ENCODE results near the gene PDE4B.
"Not testable (repeated sequence)": the region's sequence is repeated elsewhere in the genome, so short reads cannot be mapped to it uniquely, and the experiment has no call there.

PDE4B gene

DNA sequence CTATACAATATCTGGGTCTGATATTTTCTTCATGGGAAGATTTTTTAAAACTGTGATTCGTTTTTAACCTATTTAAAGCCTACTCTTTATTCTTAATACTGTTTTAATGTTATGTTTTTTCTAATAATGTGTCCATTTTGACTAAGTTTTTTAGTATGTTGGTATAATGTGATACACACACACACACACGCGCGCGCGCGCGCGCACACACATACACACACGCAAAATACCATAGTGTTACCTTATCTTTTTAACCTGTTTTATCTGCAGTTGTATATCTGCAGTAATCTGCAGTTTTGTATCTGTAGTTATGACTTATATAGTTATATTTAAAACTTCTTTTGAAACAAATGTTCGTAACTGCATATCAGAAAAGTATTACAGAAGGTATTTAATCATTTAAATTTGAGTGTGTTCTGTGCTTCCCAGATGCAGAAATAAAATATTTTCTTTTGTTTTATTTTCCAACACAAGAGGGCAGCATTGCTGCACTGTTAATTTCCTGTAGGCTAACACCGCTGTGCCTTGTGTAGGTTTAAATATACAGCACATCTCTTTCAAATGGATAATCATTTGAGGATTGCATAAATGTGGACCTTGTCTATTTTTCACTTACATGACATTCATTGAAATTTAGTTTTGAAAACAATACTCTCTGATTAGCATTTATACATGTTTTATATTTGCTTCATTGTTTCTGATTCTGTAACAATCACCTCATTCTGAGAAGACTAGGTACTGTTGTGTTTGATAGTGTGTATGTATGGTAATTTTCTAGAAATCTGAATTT is 166.1 kb downstream of the PDE4B start:
- peak; percentile 65 for DNase-seq

DNA sequence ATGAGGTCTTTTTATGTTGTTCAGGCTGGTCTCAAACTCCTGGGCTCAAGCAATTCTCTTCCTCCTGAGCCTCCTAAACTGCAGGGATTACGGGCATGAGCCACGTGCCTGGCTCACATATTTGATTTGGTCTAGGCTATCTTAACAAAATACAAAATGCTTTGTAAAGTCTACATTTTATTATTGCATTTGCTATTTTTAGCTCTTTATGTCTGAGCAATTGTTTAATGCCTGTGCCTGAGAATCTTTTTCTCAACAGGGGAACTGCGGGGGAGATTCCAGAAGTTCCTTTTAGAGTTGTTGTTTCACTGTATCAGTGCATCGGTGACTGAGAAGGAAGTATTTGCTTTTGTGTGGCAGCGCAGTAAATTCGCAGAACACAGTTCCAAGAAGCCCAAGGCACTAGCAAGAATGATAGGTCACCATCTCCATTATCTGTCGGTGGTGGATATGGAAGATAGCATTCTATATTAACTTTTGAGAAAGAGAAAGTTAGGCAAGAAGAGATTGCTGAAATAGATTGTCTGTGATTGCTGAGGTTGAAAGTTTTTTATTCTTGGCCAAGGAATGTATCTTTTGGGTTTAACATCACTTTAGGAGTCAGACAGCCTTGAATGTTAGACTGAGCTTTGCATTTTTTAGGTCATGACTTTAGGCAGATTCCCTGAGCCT is 167.3 kb downstream of the PDE4B start:
- DNase-seq: no peak

DNA sequence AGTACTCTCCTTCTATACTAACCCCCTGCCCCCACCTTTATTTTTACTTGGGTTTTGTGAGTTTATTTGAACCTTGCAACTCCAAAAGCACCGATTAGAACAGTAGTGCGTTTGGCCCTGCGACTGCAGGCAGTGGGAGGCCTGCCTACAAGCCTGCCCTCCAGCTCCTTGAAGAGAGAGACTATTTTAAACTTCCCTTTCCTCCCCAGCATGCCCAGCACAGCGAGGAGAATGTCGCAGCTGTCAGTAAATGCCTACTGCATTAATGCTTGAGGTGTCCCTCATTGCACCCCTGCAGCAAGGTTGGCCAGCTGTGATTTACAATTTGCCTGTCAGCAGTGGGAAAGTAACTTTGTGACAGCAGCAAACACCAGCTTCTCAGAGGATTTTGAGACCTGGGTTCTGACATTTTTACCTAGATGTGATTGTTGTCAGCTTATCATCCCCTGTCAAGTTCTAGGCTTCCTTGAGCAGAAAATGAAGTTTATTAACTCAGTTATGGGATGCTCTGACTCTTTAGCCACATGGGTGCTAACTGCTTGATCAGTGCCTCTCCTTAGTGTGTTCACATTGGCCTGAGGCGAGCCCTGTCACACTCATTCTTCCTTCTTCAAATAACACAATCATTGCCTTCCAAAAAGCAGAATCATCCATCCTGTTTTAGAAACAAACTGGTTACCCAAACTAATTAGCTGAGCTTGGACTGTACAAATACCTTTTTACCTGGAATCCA is 170.6 kb downstream of the PDE4B start:
- no peak for DNase-seq

DNA sequence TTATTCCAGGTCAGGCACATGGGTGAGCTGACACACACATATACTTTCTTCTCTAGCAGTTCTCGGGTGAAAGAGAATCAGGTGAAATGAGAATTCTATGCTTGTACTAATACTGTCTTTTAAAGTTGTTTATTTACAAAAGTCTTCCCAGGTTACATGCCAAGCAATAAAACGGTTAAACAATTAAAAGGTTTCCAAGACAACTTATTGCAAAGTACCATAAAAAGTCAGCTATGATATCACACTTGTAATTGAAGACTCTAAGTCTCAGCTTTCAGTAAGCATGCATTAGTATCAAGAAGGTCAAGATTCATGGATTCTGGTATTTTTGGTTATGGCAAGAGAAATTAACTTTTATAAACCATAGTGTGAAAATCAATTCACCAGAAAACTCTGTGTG is 171.4 kb downstream of the PDE4B start:
- DNase-seq: no peak

DNA sequence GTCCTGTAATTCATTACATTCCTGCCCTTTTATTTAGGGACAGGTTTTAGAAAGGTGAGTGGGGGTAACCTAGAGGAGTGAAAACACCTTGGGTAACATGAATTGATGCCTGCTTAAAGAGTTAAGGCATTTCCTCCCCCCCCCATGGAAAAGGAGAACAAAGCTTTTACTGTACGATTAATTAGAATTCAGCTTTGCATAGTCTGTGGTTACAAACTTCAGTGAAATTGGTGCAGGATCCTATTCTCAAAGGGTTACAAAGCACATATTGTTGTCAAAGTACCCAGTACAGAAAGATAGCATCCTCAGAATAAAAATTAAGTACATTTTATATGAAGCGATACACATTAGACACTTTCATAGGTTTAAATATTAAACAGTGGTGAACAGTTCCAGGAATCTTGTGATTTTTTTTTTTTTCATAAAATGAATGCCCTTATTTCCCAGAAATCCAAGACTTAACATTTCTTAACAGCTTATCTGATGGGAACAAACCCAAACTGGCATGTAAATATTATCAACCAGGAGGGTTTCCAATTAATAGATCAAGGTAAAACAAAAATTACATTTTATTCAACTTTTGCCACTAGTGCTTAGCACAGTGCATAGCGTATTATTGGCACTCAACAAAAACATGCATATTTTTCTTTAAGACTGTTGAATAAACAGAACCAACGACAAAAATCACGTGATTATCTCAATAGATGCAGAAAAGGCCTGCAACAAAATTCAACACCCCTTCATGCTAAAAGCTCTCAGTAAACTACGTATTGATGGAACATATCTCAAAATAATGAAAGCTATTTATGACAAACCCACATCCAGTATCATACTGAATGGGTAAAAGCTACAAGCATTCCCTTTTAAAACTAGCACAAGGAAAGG is 172.7 kb downstream of the PDE4B start:
- DNase-seq: no peak

DNA sequence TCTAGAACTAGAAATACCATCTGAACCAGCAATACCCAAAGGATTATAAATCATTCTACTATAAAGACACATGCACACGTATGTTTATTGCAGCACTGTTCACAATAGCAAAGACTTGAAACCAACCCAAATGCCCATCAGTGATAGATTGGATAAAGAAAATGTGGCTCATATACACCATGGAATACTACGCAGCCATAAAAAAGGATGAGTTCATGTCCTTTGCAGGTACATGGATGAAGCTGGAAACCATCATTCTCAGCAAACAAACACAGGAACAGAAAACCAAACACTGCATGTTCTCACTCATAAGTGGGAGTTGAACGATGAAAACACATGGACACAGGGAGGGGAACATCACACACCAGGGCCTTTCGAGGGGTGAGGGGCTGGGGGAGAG is 174.8 kb downstream of the PDE4B start:
- DNase-seq: not testable (repeated sequence)

DNA sequence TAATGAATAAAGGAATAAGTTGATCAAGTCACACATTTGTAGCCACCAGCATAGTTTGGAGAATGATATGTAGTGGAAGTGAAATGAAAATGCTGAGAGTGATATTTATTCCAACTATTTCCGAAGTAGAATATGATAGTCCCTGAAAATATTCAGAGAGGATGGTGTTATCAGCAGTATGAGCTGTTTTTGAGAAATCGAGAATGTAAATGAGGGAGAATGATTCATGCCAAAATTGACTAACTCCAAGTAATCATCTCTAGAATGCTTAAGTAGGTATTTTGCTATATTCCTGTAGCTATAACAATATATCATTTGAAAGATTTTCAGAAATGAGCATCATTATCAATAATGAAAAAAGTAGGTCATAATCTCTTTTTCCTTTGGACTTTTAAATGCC is 178.9 kb downstream of the PDE4B start:
- DNase-seq: no peak

DNA sequence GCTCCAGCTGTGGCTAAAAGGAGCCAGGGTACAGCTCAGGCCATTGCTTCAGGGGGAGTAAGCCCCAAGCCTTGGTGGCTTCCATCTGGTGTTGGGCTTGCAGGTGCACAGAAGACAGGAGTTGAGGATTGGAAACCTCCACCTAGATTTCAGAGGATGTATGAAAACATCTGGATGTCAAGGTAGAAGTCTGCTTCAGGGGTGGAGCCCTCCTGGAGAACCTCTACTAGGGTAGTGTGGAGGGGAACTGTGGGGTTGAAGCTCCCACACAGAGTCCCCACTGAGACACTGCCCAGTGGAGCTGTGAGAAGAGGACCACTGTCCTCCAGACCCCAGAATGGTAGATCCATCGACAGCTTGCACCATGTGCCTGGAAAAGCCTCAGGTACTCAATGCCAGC is 183.0 kb downstream of the PDE4B start:
- no peak for DNase-seq

DNA sequence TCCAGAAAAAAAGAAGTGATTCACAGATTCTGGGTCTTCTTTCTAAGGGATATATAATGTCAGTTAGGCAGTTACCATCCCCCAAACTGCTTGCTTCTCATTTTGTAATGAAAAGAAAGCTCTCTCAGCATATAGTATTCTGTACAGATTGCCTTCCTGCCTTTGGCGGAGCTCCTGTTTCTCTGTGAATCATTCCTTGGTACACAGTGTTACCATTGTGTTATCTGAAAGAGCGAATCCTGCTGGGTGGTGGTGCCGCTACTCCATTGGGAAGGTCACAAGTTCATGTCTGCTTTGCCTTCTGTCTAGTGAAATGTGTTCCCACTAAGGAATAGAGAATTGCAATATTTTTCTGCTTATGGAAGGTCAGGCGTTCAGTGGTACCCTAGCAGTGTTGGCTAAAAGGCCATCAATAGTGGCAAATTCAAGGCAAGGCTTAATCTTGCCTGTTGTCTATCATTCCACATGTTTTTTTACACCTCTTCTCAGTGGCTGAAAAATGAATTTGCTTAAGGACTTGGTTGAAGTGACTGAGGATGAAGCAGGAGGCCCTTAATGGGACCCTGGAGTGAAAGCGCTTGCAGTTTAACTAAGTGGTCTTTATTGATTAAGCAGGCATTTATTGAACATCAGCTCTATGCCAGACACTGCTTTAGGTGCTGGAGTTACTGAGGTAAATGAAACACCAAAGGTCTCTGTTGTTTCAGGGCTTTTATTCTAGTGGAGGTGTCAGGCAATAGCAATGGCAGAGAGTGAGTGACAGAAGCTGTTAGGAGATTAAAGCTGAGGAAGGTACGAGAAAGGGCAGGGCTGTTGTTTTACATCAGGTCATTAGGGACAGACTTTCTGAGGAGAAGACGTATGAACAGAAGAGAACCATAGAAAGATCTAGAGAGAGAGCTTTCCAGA is 186.7 kb downstream of the PDE4B start:
- no peak for DNase-seq

DNA sequence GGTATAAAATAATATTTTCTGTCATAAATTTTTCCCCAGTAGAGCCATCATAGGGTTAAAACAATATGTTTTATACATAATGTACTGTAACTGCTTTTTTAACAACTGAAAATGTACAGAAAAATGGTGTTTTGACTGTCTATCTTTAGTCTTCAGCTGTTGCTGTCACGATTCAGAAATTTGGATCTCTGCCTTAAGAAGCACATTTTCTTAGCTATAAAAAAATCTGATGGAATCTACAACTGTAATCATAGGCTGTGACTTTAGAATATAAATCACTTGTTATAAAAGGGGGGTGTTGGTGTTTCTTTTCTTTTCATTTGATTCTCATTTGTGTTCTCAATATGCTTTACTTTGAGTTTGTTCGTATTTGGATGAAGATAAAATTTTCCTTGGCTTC is 187.5 kb downstream of the PDE4B start:
- DNase-seq: no peak

DNA sequence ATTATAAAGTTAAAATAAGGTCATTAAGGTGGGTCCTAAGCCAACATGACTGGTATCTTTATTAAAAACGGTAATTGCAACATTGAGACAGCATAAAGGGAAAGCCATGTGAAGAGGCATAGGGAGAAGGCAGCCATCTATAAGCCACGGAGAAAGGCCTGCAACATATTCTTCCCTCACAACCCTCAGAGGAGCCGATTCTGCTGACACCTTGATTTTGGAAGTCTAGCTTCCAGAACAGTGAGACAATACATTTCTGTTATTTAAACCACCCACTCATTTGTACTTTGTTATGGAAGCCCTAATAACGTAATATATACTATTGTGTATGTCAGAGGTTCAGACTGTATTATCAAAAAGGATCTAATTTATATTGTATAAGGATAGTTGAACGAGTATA is 190.8 kb downstream of the PDE4B start:
- no peak for DNase-seq

DNA sequence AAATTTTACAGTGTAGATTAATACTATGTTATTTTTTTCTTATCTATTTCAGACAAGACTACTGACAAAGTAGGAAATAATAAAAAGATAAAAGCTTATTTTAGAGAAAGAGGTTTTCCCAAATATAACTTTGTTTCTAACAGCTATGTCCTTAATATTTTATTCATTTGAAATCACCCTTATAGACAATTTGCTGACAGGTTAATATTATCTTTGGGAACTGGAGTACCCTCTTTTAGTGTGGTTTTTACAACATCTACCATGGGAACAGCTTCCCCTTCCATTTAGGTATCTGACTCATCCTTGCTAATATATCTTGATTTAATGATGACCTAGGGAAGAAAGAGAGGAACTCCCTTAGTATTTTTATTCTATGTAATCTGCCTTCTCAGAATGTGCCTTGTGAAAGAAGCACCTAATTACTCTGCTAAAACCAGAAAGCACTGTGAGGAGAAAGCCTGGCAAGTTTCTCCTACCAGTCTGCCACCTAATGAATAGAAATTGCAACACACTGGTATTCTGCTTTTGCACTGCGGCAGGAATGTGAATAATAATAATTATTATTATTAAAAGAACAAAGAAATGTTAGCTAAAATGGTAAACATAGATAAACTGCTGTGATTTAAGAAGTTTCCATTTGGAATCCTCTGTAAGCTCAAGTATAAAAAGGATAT is 192.8 kb downstream of the PDE4B start:
- no peak for DNase-seq

DNA sequence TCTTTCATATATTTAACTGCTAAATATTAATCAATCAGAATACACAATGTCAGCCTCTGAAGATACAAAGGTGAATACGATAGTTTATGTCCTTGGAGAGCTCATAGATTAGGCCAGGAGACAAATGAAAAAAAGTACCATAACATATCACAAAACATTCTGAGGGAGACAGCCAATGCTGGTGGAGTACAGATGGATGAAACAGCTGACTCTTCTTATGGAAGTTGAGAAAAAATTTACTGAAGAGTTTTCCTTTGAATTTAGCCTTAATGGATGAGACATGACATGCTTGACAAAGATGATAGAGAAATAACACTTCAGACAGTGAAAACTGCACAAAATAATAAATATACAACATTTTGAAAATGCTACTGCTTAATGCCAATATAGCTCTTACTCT is 193.5 kb downstream of the PDE4B start:
- no peak for DNase-seq

DNA sequence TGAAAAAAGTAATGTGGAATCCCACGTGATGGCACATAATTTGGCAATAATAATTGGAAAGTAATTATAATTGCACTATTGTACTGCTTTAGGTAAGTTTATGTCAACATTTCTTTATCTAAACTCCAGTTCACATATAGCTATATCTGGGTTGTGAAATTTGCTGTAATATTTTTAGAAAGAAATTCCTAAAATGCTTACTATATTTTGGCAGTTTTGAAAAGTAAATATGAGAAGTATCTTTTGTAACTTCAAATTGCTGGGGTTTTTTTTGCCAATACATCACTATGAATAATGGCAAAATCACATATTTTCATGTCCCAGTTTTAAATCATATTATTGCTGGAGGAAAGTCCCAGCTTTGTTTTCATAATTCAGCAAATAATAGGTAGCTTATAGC is 197.5 kb downstream of the PDE4B start:
- DNase-seq: no peak

DNA sequence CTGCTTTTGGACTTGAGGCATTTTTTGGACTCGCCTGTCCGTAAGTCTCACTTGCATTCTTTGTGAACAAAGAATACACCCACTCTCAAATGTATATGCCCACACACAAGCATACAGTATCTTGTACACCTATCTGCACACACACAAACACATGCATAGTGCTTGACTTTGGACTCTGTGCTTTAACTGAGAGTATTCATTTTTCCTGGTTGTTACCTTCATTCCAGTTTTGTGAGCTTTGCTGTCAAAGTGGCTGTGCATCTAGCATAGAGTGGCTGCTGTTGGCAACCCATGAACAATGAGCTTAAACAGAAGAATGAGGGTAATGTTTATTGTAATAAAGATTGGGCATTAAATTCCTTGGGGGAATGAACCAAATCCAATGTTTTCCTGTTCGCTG is 199.0 kb downstream of the PDE4B start:
- no peak for DNase-seq

DNA sequence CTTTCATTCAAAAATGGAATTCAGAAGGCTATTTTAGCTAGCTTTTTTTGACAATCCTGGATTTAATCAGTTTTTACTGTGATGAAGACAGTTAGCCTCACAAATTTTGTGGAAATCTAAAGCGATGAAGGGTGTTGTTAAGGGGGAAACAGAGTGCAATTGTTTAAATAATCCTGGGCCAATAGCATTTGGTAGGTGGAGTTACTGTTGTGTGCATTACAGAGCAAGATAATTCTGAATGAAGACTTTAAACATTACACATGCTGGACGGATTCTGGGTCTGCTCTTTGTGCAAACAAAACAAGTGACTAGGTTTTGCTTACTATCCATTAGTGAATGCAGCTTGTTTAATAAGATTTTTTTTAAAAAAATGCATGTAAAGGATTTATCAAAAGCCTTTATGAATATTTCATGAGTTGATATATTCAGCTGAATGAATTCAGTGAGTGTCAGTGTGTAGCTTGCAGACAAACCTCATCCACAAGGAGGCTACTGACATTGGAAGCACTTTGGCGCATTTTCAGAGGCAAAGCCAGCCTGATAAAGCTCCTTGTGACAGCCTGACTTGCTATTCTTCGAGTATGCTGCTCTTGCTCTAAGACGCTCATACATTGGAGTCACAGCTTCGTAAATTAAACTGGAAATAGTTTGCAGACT is 199.6 kb downstream of the PDE4B start:
- DNase-seq: no peak

DNA sequence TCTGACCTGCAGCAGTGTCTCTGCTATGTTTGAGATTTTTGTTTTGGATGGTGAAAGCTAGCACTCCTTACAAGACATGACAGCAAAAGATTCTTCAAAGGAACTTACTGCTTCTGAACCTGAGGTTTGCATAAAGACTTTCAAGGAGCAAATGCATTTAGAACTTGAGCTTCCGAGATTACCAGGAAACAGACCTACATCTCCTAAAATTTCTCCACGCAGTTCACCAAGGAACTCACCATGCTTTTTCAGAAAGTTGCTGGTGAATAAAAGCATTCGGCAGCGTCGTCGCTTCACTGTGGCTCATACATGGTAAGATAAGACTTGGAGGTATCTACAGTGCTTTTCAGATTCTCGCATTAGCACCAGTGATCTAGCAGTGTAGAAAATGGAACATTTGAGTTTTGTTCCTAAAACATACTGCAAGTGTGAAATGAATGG is 200.2 kb downstream of the PDE4B start:
- DNase-seq: no peak

DNA sequence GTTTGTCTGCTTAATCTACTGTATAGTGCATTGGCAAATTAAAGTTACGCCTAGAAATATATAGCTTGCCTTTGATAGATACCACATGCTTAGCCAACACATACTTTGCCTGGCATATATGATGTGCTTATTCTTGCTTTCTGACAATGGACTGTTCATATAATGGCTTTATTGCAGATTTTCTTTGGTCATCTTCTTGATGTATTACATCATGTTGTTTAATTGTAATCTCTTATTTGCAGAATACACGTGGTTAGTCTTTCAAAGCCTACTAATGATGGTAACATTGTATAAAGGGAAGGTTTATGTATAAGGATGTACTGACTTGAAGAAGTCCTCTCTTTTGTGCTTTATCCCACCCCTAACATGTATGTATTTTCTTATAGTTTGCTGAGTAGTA is 201.5 kb downstream of the PDE4B start:
- no peak for DNase-seq

DNA sequence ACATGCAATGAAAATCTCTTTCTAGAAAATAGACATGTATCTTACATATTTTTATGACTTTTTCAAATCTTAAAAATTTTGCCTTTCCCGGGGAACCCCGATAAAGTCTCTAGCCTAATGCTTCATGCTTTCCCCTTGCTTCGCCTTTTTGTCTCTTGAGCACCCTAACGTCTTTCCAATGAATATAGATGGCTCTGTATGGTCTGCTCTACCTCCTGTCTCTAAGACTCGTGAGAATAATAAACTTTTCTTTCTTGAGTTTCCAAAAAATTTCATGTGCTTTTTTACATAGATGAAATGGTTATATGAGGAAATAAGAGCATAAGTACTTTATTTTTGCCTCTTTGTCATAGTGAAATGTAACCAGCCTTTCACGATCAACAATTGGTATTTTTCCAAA is 202.6 kb downstream of the PDE4B start:
- no peak for DNase-seq

DNA sequence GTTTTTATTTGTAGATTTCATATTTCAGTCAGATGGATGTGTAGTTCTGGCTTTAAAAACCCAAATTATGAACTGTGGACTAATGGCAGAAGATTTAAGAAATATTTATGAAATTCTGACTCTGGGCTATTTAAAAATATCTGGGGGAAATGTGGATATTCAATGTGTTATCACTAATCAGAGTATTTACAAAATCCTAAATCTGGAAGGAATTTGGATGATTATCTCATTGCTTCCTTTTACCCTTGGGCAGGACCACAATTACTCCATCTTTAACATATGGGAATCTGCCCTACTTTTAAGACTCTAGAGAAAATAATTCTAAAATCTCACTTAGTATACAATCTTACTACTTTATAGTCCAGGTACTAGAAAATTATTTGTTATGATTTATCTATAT is 203.2 kb downstream of the PDE4B start:
- DNase-seq: no peak

DNA sequence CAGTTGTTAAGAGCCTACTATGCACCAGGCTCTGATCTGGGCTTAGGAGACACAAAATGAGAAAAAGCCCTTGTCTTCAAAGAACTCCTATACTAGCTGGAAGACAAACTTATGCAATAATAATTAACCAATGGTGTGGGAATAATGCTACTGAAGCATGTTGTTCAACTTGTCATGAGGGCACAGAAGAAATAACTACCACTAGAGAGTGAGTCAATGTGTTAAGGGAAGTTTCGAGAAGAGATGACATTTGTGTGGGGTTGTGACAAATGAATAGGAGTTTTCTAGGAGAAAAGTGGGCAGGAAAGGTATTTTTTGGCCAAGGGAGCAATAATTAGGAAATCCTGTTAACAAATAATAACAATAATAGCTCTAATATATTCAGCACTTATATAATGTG is 205.0 kb downstream of the PDE4B start:
- no peak for DNase-seq

Measured in activated CD4-positive, alpha-beta T cell treated with anti-CD3 and anti-CD28 coated beads, Interleukin-2, amount 50 U/mL, for 16 hours (primary cell).